Stomach smooth muscle (tissue), 2 donors: ENCODE measurements around the gene TMEM126A.
A peak's percentile ranks its signal among the peaks of the same experiment; 100 is the strongest.
"Not testable (repeated sequence)": the region's sequence is repeated elsewhere in the genome, so short reads cannot be mapped to it uniquely, and the experiment has no call there.

ENCODE experiments used
- H3K27ac ChIP-seq: one replicate; pipeline ENCODE4 v1.7.0; 2013; ENCODE audit warnings: mild to moderate bottlenecking, low read length, inconsistent platforms
- H3K27me3 ChIP-seq, 2 donors: one replicate each; pipeline ENCODE4 v1.7.0; 2013; ENCODE audit warnings: low read length in 2 of 2; ENCODE audit not compliant: insufficient read depth in 2 of 2, control insufficient read depth in 1 of 2
- H3K36me3 ChIP-seq, 2 donors: one replicate each; pipeline ENCODE4 v1.7.0; 2013; ENCODE audit warnings: low read length in 2 of 2; ENCODE audit not compliant: control insufficient read depth in 2 of 2, insufficient read depth in 2 of 2
- H3K4me1 ChIP-seq: one replicate; pipeline ENCODE4 v1.7.0; 2013; ENCODE audit warnings: low read length; ENCODE audit not compliant: control insufficient read depth, insufficient read depth
- H3K4me3 ChIP-seq, 2 donors: one replicate each; pipeline ENCODE4 v1.7.0; 2013; ENCODE audit warnings: low read length in 2 of 2
- H3K9ac ChIP-seq, 2 donors: one replicate each; pipeline ENCODE4 v1.7.0; 2013; ENCODE audit warnings: low read length in 2 of 2, mild to moderate bottlenecking in 1 of 2
- H3K9me3 ChIP-seq, 2 donors: one replicate each; pipeline ENCODE4 v1.7.0; 2013; ENCODE audit warnings: low read length in 2 of 2; ENCODE audit not compliant: control insufficient read depth in 2 of 2
- donor health status: healthy.
- donor health status: Pancreatic carcinoma.

Gene TMEM126A

DNA sequence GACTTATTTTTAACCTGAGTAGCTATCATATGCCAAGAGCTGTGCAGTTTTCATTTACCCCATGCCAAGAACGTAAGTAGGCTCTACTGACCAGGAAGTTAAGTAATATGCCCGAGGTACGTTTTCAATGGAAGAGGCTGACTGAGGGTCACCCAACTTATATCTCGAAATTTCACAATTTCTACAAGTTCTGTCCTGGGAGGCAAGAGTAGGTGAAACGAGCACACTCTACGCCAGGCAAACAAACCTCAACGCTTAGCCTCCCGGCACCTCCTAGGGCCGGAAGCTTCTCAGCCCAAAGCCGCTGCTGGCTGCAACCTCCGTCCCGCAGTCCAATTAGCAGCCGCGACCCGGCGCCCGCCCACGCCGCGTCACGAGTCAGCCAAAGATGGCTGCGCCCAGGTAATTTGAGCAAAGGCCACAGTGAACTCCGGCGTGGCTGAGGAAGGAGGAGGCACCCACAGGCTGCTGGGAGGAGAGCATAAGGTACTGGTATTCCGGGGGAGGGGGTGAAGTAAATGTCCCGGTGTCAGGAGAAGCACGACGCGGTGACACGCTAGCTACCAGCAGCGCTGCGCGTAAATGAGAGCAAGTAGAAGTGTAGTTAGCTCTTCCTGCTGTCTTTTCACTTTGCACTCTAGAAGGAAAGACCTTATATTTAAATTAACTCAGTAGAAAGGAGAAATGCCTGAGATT is at the start of gene TMEM126A:
TSS of gene TMEM126A (plus strand) at position 364 of the 696 bp plus-strand sequence. CDS start 2,289 bp downstream, outside the sequence.
- Histone ChIP-seq H3K9ac (peak within 1 kb of the TSS; percentile 66 to 93), H3K4me1 (peaks cover 7% of the 10 kb centered on the region)

DNA sequence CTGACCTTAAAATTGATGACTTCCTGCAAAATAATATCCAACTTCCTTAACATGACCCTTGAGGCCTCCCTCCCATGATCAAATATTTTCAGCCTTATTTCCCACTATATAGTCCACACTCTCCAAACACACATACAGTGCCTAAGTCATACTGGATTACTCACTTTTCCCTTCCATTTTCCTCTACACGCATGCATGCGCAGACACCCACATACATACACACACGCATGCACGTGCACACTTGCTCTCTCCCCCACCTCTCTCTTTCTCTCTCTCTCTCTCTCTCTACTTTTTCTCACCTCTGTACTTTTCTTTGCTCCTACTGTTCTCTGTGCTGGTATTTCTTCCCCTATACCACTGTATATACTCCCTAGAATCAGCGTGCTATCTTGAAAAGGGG is 48.7 kb upstream of the TMEM126A start:
- no peak overlapping the region for H3K4me3 ChIP-seq
- no peaks in the 10 kb centered on the region for H3K36me3 ChIP-seq
- H3K9ac ChIP-seq = no peak overlapping the region
- no peak overlapping the region for H3K27ac ChIP-seq
- no peaks in the 10 kb centered on the region for H3K4me1 ChIP-seq
- no peaks in the 10 kb centered on the region for H3K27me3 ChIP-seq
- H3K9me3 ChIP-seq = no peaks in the 10 kb centered on the region

More for the DNA sequence above, at the start of gene TMEM126A:
- Histone ChIP-seq H3K4me3 (peak within 1 kb of the TSS; percentile 88 to 92), H3K27ac (peak within 1 kb of the TSS; percentile 76), H3K9me3 (no peaks in the 10 kb centered on the region), H3K36me3 (no peaks in the 10 kb centered on the region), H3K27me3 (no peaks in the 10 kb centered on the region)

- no peaks in the 10 kb centered on the region for H3K4me1 ChIP-seq
- H3K27me3 ChIP-seq = no peaks in the 10 kb centered on the region
- H3K27ac ChIP-seq = no peak overlapping the region
- no peak overlapping the region for H3K9ac ChIP-seq
- H3K9me3 ChIP-seq = no peaks in the 10 kb centered on the region
- H3K36me3 ChIP-seq = no peaks in the 10 kb centered on the region
- H3K4me3 ChIP-seq = no peak overlapping the region
Observed at GRCh38 chr11:85602526-85603213, 45.1 kb upstream of the TMEM126A start.

GRCh38 chr11:85603220-85603619 is 44.5 kb upstream of the TMEM126A start:
- Histone ChIP-seq H3K4me1 (no peaks in the 10 kb centered on the region), H3K4me3 (no peak overlapping the region), H3K36me3 (no peaks in the 10 kb centered on the region), H3K27me3 (no peaks in the 10 kb centered on the region), H3K9me3 (no peaks in the 10 kb centered on the region), H3K27ac (no peak overlapping the region), H3K9ac (no peak overlapping the region)

- H3K9me3 ChIP-seq, H3K4me1 ChIP-seq, H3K27ac ChIP-seq: not testable (repeated sequence)
Observed at GRCh38 chr11:85606237-85606636, 41.5 kb upstream of the TMEM126A start.

GRCh38 chr11:85608621-85609020 is 39.1 kb upstream of the TMEM126A start:
- not testable (repeated sequence) for H3K4me1 ChIP-seq, H3K36me3 ChIP-seq, H3K9me3 ChIP-seq, H3K9ac ChIP-seq, H3K27ac ChIP-seq, H3K4me3 ChIP-seq, H3K27me3 ChIP-seq

More at GRCh38 chr11:85606237-85606636, 41.5 kb upstream of the TMEM126A start:
- H3K27me3 ChIP-seq, H3K4me3 ChIP-seq, H3K36me3 ChIP-seq, H3K9ac ChIP-seq: not testable (repeated sequence)

GRCh38 chr11:85609286-85609685 is 38.5 kb upstream of the TMEM126A start:
- H3K27me3 ChIP-seq, H3K9ac ChIP-seq, H3K36me3 ChIP-seq, H3K27ac ChIP-seq, H3K4me3 ChIP-seq, H3K9me3 ChIP-seq, H3K4me1 ChIP-seq: not testable (repeated sequence)

GRCh38 chr11:85611643-85612042 is 36.1 kb upstream of the TMEM126A start:
- H3K27me3 ChIP-seq, H3K27ac ChIP-seq, H3K9me3 ChIP-seq, H3K9ac ChIP-seq, H3K4me1 ChIP-seq, H3K36me3 ChIP-seq, H3K4me3 ChIP-seq: not testable (repeated sequence)

GRCh38 chr11:85619499-85619898 is 28.3 kb upstream of the TMEM126A start:
- Histone ChIP-seq H3K4me1 (no peaks in the 10 kb centered on the region), H3K9me3 (no peaks in the 10 kb centered on the region), H3K9ac (no peak overlapping the region), H3K27me3 (no peaks in the 10 kb centered on the region), H3K4me3 (no peak overlapping the region), H3K36me3 (no peaks in the 10 kb centered on the region), H3K27ac (no peak overlapping the region)

DNA sequence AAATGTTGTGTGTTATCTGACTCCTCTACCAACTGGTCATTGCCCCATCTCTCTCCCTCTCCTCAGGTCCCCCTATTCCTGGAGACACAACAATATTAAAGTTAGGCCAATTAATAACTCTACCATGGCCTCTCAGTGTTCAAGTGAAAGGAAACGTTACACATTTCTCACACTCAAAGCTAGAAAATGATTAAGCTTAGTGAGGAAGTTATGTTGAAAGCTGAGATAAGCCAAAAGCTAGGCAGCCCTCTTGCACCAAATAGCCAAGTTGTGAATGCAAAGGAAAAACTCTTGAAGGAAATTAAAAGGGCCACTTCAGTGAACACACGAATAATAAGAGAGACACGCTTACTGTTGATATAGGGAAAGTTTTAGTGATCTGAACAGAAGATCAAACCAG is 27.5 kb upstream of the TMEM126A start:
- no peaks in the 10 kb centered on the region for H3K9me3 ChIP-seq
- no peak overlapping the region for H3K27ac ChIP-seq
- no peak overlapping the region for H3K9ac ChIP-seq
- H3K4me3 ChIP-seq = no peak overlapping the region
- no peaks in the 10 kb centered on the region for H3K4me1 ChIP-seq
- no peaks in the 10 kb centered on the region for H3K36me3 ChIP-seq
- no peaks in the 10 kb centered on the region for H3K27me3 ChIP-seq

GRCh38 chr11:85626496-85626895 is 21.3 kb upstream of the TMEM126A start:
- Histone ChIP-seq H3K36me3 (no peaks in the 10 kb centered on the region), H3K27ac (peak overlapping the region; percentile 89), H3K27me3 (no peaks in the 10 kb centered on the region), H3K9me3 (no peaks in the 10 kb centered on the region), H3K4me3 (peak overlapping the region; percentile 84 to 85), H3K4me1 (peaks cover 4% of the 10 kb centered on the region), H3K9ac (peak overlapping the region; percentile 55 to 90)
